Ascending aorta (tissue), 2 donors: ENCODE measurements around the gene CARD10. TPM values are rescaled to one million over a fixed set of nuclear protein-coding genes. Genes with fewer than 3 reads are reported as not detected.

Experiments
- DNase-seq, 2 donors: peaks; one replicate each; pipeline ENCODE4 v3.0.0-alpha.2; 2019; ENCODE audit warnings: low spot score in 2 of 2
- H3K27ac ChIP-seq, 2 donors: fragments of 200-600 bp; sonication (generic); one replicate each; pipeline ENCODE4 v1.5.1; 2016 to 2017; ENCODE audit warnings: mild to moderate bottlenecking in 1 of 2
- H3K27me3 ChIP-seq: fragments of 200-600 bp; sonication (generic); one replicate; pipeline ENCODE4 v1.5.1; 2017
- H3K36me3 ChIP-seq, 2 donors: fragments of 200-600 bp; sonication (generic); one replicate each; pipeline ENCODE4 v1.5.1; 2016
- H3K4me1 ChIP-seq, 2 donors: fragments of 200-600 bp; sonication (generic); one replicate each; pipeline ENCODE4 v1.5.1; 2016 to 2017; ENCODE audit warnings: mild to moderate bottlenecking in 1 of 2
- H3K4me3 ChIP-seq, 2 donors: fragments of 200-600 bp; sonication (generic); one replicate each; pipeline ENCODE4 v1.5.1; 2016 to 2017; ENCODE audit warnings: mild to moderate bottlenecking in 1 of 2
- H3K9me3 ChIP-seq, 2 donors: fragments of 200-600 bp; sonication (generic); one replicate each; pipeline ENCODE4 v1.5.1; 2016
- CTCF ChIP-seq, 3 experiments: fragments of 200-600 bp in 2 of 3; fragments of 450-650 bp in 1 of 3; sonication (generic) in 2 of 3; IDR thresholded peaks; one replicate each; pipeline ENCODE4 v1.5.1; 2016 to 2019; ENCODE audit warnings: antibody characterized with exemption in 3 of 3, mild to moderate bottlenecking in 1 of 3, moderate library complexity in 1 of 3
- intact Hi-C: fragments of 100-400 bp; cut with DNase I; formaldehyde crosslinking; loops from one replicate; pipeline ENCODE4 v1.15.1; 2023
- total RNA-seq: library from RNA; depleted of rRNA; stranded (reverse); fragments of >200 nt; gene quantifications from one replicate; pipeline ENCODE4 v1.1.0, GENCODE V29; 2016

Gene CARD10
- total RNA-seq, 1 donor from 2014 or later, result 21.0 TPM

- Histone ChIP-seq H3K36me3 (no peaks in the 10 kb centered on the region), H3K27ac (no peak overlapping the region), H3K4me1 (no peaks in the 10 kb centered on the region), H3K9me3 (no peaks in the 10 kb centered on the region), H3K4me3 (no peak overlapping the region), H3K27me3 (no peaks in the 10 kb centered on the region)
- no peak for TF ChIP-seq CTCF (IDR thresholded peaks at IDR 0.05)
- intact Hi-C loops, result no loop called here
- DNase-seq, result no peak
Measured at GRCh38 chr22:37476389-37477329, 42.6 kb downstream of the CARD10 start.

- Histone ChIP-seq H3K27ac (no peak overlapping the region), H3K36me3 (no peaks in the 10 kb centered on the region), H3K4me3 (no peak overlapping the region), H3K9me3 (no peaks in the 10 kb centered on the region), H3K27me3 (no peaks in the 10 kb centered on the region), H3K4me1 (no peaks in the 10 kb centered on the region)
- intact Hi-C loops, result no loop called here
- TF ChIP-seq CTCF (IDR thresholded peaks at IDR 0.05), result no peak
- DNase-seq, result no peak
Measured at GRCh38 chr22:37474447-37475090, 44.6 kb downstream of the CARD10 start.

- Histone ChIP-seq H3K27me3 (no peaks in the 10 kb centered on the region), H3K4me3 (no peak overlapping the region), H3K4me1 (no peaks in the 10 kb centered on the region), H3K36me3 (no peaks in the 10 kb centered on the region), H3K27ac (no peak overlapping the region), H3K9me3 (no peaks in the 10 kb centered on the region)
- no peak for TF ChIP-seq CTCF (IDR thresholded peaks at IDR 0.05)
- DNase-seq, result no peak
- intact Hi-C loops, result no loop called here
Measured at GRCh38 chr22:37473437-37473946, 45.7 kb downstream of the CARD10 start.

GRCh38 chr22:37472418-37473006, 46.7 kb downstream of the CARD10 start:
- H3K4me1 ChIP-seq, result no peaks in the 10 kb centered on the region
- H3K9me3 ChIP-seq, result no peaks in the 10 kb centered on the region
- H3K36me3 ChIP-seq, result no peaks in the 10 kb centered on the region
- intact Hi-C loops, result no loop called here
- DNase-seq, result no peak
- H3K27ac ChIP-seq, result no peak overlapping the region
- no peak overlapping the region for H3K4me3 ChIP-seq
- TF ChIP-seq CTCF (IDR thresholded peaks at IDR 0.05), result peak in 1 of 3 experiments; percentile 13
- no peaks in the 10 kb centered on the region for H3K27me3 ChIP-seq

GRCh38 chr22:37471727-37472417, 47.3 kb downstream of the CARD10 start:
- Histone ChIP-seq H3K4me1 (no peaks in the 10 kb centered on the region), H3K9me3 (no peaks in the 10 kb centered on the region), H3K4me3 (no peak overlapping the region), H3K27me3 (no peaks in the 10 kb centered on the region), H3K27ac (no peak overlapping the region), H3K36me3 (no peaks in the 10 kb centered on the region)
- no peak for TF ChIP-seq CTCF (IDR thresholded peaks at IDR 0.05)
- intact Hi-C loops, result no loop called here
- no peak for DNase-seq
